Left cardiac atrium (tissue), 4 donors: ENCODE results near the gene MORC3. TPM values are rescaled to one million over a fixed set of nuclear protein-coding genes. Genes with fewer than 3 reads are reported as not detected.
"Not testable (repeated sequence)": the region's sequence is repeated elsewhere in the genome, so short reads cannot be mapped to it uniquely, and the experiment has no call there.

ENCODE experiments used
- ATAC-seq, 2 donors: fragments of 200-7000 bp; cut with Tn5 transposase; one replicate each; pipeline ENCODE4 v1.9.1; 2020; ENCODE audit warnings: mild to moderate bottlenecking in 2 of 2, moderate library complexity in 2 of 2
- DNase-seq: peaks from one replicate; pipeline ENCODE4 v3.0.0-alpha.2; 2020
- intact Hi-C, 2 donors: fragments of 100-400 bp; cut with DNase I; formaldehyde crosslinking; loops; one replicate each; pipeline versions ENCODE4 v1.14.1 to v1.15.1; 2022 to 2023
- long read RNA-seq: library from polyadenylated mRNA; unstranded; transcript quantifications from one replicate; pipeline ENCODE4 v2.0.0, GENCODE V29; 2021
- total RNA-seq, 2 donors: library from RNA; stranded (reverse); fragmentation: NEBNext Ultra II Directional; extraction: Animal tissue kit (Norgen Biotek cat#: 25700); gene quantifications; one replicate each; pipeline ENCODE4 v1.2.1, GENCODE V29; 2021
- donor health status: DM: no; HTN: yes; CAD: no.
- donor health status: DM: no; HTN: yes; CAD: no; lungs with severe emphysema.
- donor health status: DM: yes; HTN: yes; CAD: no.
- donor health status: Dilated cardiomyopathy.

The MORC3 gene, protein sequence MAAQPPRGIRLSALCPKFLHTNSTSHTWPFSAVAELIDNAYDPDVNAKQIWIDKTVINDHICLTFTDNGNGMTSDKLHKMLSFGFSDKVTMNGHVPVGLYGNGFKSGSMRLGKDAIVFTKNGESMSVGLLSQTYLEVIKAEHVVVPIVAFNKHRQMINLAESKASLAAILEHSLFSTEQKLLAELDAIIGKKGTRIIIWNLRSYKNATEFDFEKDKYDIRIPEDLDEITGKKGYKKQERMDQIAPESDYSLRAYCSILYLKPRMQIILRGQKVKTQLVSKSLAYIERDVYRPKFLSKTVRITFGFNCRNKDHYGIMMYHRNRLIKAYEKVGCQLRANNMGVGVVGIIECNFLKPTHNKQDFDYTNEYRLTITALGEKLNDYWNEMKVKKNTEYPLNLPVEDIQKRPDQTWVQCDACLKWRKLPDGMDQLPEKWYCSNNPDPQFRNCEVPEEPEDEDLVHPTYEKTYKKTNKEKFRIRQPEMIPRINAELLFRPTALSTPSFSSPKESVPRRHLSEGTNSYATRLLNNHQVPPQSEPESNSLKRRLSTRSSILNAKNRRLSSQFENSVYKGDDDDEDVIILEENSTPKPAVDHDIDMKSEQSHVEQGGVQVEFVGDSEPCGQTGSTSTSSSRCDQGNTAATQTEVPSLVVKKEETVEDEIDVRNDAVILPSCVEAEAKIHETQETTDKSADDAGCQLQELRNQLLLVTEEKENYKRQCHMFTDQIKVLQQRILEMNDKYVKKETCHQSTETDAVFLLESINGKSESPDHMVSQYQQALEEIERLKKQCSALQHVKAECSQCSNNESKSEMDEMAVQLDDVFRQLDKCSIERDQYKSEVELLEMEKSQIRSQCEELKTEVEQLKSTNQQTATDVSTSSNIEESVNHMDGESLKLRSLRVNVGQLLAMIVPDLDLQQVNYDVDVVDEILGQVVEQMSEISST
- total RNA-seq = 10 to 100 TPM; 19.2 to 20.2 TPM
- long read RNA-seq, full-length matches to known transcripts = 11 of 16 reads
- long read RNA-seq, partial matches to known transcripts = 4 of 16 reads
- long read RNA-seq, other reads (novel, unspliced or antisense) = 1 of 16 reads

DNA sequence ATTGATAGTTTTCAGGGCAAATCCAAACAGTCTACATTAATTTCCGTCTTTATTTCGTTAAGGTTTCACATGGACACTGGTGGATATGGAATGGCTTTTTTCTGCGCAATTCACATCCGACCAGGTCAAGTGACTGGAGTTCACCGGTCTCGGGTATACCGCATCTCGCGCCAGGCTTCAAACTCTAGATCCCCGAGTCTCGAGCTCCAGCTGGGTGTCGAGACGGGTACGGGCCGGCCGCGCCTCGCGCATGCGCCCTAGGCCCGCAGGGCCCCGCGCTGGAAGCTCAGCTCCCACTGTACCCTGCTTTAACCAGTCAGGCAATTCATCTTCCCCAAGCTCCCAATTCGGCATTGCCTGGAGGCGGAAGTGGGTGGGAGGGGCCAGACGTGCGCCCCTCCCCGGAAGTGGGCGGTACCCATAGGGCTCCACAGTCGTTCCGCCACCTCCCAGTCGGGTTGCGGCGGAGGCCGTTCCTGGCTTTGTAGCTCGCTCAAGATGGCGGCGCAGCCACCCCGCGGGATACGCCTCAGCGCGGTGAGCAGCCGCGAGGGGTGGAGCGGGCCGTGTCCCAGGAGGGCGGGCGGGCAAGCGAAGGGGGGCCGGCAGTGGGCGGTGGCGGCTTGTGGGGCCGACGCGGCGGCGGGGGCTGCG lies at the start of gene MORC3:
Gene MORC3, plus strand, starts transcription at position 431 of the 654 bp plus-strand sequence. Its CDS starts 68 bp downstream, at position 499.
- ATAC-seq = peak; percentile 97
- DNase-seq = peak; percentile 98
- intact Hi-C loops = loop anchor here (5.0 to 10.0 kb wide), 2 partner anchors 163 to 175 kb away; partner anchors contain the start of gene DOP1B (in 1 of the 2)

DNA sequence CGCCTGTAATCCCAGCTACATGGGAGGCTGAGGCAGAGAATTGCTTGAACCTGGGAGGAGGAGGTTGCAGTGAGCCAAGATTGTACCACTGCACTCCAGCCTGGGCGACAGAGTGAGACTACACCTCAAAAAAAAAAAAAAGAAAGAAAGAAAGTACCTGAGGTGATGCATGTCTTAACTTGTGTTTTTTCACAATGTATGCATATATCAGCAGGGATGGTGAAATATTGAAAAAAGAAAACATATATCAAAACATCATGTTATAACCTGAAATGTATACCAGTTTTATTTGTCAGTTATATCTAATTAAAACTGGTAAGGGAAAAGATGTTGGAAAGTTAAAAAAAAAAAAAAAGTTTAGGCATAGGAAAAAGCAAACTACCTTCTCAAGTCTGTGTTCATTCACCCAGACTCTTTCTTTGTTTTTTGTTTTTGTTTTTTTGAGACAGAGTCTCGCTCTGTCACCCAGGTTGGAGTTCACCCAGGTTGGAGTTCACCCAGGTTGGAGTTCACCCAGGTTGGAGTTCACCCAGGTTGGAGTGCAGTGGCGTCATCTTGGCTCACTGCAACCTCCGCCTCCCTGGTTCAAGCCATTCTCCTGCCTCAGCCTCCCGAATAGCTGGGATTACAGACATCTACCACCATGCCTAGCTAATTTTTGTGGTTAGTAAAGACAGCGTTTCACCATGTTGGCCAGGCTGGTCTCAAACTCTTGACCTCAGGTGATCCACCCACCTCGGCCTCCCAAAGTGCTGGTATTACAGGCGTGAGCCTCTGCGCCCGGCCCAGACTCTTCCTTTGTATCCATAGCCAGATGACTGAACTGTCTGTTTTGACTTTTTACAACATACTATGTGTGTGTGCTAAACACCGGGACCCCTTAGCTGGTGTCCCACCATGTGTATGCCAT lies 49.0 kb upstream of the MORC3 start:
- ATAC-seq, DNase-seq, intact Hi-C loops: not testable (repeated sequence)

DNA sequence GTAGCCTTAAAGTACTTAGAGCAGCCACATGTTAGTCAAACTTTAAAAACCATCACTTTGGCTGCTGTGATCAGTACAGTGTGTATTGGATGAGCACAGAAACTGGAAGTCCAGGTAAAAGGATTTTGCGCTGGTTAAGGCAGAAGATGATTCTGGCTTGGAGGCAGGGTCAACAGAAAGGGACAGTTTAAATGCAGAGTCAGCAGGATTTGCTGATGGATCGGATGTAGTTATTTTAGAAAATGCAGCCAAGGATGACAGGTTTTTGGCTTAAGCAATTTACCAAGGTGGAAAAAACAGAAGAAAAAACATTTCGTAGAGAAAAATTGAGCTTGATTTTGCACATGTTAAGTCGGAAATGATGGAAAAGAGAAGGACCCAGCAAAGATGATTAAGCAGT lies 45.9 kb upstream of the MORC3 start:
- intact Hi-C loops = no loop called here
- ATAC-seq (no peak), DNase-seq (no peak)

DNA sequence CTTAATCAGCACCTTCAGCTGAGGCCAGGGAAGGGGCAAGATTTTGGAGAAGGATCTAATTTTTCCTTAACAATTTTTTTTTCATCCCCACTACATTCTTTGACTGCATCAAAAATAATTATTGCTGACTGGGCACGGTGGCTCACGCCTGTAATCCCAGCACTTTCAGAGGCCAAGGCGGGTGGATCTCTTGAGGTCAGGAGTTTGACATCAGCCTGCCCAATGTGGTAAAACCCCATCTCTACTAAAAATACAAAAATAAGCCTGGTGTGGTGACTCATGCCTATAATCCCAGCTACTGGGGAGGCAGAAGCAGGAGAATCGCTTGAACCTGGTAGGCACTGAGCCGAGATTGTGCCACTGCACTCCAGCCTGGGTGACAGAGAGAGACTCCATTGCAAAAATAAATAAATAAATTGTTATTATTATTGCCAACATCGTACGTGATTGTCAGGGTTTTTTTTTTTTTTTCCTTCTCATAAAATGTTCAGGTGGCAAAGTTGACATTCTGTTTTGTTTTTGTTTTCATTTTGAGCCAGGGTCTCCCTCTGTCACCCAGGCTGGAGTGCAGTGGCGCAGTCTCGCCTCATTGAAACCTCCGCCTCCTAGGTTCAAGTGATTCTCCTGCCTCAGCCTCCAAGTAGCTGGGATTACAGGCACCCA lies 37.3 kb upstream of the MORC3 start:
- intact Hi-C loops = no loop called here
- no peak for DNase-seq
- ATAC-seq = no peak

DNA sequence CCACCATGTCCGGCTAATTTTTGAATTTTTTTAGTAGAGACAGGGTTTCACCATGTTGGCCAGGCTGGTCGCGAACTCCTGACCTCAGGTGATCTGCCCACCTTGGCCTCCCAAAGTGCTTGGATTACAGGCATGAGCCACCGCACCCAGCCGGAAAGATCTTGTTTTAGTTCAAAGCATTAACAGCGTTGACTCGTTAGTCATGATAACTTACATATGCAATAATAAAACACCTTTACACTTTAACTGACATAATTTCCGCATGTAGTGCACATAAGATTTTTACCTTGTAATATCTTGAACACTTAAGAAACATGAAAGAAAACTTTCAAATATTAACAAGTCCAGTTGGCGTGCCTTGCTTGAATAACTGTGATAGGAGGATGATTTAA lies 36.8 kb upstream of the MORC3 start:
- intact Hi-C loops, DNase-seq, ATAC-seq: not testable (repeated sequence)

DNA sequence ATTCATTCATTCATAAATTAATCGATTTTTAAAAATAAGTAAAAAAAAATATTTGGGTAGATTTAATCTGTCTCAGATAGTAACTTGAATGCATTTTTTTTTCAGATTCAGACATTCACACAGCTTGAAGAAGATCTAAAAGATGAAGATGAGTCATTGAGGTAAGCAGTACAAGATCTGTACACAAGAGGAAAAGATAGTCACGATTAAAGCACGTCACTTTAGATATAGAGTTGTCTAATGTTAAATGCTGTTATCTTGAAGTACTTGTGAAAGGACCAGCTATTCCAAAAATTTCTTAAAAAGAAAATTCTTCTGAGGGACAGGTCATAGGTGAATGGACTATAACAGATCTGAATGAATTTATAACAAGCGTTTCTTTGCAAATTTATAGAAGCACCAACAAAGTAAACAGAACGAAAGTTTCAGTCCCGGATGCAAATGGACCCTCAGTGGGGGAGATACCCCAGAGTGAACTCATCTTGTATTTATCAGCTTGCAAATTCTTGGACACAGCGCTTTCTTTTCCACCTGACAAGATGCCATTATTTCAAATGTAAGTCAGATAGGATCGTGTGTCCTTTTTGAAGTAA lies 31.2 kb upstream of the MORC3 start:
- intact Hi-C loops = no loop called here
- no peak for ATAC-seq

DNA sequence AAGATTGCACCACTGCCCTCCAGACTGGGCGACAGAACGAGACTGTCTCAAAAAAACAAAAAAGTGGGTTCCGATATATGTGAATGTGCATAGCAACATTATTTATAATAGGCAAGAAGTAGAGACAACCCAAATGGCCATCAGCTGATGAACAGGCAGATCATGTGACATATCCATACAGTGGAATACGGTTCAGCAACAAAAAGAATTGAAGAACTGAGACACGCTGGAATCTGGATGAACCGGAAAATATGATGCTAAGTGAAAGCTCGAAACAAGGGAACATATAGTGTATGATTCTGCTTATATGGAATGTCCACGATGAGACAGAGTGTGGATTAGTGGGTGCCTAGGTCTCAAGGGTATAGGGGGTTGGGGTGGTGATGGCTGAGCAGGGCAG lies 28.5 kb upstream of the MORC3 start:
- ATAC-seq (no peak), DNase-seq (no peak)
- intact Hi-C loops = no loop called here

More for the DNA sequence above, 31.2 kb upstream of the MORC3 start:
- no peak for DNase-seq

DNA sequence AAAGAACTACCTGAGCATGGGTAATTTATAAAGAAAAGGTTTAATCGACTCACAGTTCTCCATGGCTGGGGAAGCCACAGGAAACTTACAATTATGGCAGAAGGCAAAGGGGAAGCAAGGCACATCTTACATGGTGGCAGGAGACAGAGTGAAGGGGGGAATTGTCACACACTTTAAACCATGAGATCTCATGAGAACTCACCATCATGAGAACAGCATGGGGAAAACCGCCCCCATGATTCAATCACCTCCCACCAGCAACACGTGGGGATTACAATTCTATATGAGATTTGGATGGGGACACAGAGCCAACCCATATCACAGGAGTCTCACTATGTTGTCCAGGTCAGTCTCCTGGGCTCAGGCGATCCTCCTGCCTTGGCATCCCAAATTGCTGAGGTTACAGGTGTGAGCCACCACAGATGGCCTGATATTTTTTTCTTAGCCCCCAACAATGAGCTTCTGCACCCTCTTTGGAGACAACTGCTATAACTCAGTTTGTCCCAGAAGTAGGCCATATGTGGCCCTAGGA lies 22.5 kb upstream of the MORC3 start:
- intact Hi-C loops = no loop called here
- no peak for DNase-seq
- no peak for ATAC-seq

DNA sequence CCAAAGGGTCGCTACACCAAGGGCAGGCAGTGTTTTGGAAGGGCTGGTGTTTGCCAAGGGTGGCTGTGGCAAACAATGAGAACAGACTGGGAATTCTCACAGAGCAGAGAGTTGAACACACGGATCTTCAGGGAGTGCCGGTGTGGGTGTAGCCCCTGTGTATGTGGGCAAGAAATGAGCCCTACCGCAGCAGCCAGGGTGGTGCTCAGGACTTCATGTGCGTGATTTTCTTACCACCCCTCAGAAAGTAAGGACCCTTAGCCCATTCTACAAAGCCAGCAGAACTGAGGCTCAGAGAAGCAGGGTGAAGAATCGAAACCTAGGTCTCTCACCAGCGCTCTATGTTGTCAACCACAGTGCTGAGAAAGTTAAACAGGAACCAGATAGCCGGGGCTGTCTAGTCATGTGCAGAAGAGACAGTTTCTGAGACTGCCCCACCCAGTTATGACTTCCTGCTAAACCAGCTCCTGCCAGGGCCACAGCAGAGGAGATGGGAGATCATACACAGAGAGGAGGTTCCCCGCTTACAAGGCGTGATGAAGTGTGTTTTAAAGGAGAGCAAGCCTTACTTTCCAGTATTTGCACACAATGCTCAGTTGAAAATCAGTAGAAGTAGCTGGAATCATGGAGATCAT lies 21.9 kb upstream of the MORC3 start:
- intact Hi-C loops = no loop called here
- ATAC-seq = peak; percentile 84 to 94
- DNase-seq = peak; percentile 34

DNA sequence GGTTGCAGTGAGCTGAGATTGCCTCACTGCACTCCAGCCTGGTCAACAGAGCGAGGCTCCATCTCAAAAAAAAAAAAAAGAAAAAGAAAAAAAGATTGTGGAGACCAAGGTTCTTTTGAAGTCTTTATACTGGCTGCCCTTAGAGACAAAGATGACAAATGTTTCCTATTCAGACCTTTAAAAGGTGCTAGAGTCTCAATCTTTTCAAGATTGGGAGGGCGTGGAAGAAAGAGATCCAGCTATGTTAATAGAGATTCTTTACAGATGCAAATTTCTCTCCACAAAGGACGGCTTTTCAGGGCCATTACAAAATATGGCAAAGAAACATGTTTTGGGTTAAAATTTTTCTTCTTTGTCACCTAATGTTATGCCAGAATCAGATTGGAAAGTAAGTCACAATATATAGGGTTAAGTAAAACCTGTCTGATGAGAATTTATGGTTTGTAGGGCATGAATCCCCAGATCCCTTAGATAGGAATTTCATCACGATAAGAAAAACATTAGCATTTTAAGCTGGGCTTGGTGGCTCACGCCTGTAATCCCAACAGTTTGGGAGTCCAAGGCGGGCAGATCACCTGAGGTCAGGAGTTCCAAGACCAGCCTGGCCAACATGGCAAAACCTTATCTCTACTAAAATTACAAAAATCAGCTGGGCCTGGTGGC lies 13.0 kb upstream of the MORC3 start:
- ATAC-seq = no peak
- intact Hi-C loops = no loop called here

DNA sequence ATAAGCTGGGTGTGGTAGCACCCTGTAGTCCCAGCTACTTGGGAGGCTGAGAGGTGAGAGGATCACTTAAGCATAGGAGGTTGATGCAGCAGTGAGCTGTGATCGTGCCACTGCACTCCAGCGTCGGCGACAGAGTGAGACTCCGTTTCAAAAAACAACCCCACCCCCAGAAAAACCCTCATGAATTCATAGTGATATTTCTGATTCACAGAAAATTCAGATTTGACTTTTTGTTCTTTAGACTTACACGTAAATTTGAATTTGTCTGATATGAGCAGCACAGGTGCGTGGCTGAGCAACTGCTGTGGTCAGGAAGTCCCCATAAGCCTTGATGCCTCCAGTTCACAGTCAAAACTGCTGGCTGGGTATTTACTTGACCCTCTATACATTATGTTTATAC lies 10.0 kb upstream of the MORC3 start:
- no peak for ATAC-seq
- intact Hi-C loops = no loop called here
- no peak for DNase-seq

More for the DNA sequence above, 13.0 kb upstream of the MORC3 start:
- no peak for DNase-seq

DNA sequence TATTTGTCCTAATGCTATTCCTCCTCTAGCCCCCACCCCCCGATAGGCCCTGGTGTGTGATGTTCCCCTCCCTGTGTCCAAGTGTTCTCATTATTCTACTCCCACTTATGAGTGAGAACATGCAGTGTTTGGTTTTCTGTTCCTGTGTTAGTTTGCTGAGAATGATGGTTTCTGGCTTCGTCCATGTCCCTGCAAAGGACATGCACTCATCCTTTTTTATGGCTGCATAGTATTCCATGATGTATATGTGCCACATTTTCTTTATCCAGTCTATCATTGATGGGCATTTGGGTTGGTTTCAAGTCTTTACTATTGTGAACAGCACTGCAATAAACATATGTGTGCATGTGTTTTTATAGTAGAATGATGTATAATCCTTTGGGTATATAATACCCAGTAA lies 6.6 kb upstream of the MORC3 start:
- ATAC-seq, DNase-seq, intact Hi-C loops: not testable (repeated sequence)

DNA sequence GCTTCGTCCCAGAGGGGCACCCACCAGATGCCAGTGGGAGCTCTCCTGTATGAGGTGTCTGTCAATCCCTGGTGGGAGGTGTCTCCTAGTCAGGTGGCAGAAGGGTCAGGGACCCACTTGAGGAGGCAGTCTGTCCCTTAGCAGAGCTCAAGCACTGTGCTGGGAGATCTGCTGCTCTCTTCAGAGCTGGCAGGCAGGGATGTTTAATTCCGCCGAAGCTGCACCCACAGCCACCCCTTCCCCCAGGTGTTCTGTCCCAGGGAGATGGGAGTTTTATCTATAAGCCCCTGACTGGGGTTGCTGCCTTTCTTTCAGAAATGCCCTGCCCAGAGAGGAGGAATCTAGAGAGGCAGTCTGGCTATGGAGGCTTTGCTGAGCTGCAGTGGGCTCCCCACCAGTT lies 4.0 kb upstream of the MORC3 start:
- intact Hi-C loops, DNase-seq, ATAC-seq: not testable (repeated sequence)

DNA sequence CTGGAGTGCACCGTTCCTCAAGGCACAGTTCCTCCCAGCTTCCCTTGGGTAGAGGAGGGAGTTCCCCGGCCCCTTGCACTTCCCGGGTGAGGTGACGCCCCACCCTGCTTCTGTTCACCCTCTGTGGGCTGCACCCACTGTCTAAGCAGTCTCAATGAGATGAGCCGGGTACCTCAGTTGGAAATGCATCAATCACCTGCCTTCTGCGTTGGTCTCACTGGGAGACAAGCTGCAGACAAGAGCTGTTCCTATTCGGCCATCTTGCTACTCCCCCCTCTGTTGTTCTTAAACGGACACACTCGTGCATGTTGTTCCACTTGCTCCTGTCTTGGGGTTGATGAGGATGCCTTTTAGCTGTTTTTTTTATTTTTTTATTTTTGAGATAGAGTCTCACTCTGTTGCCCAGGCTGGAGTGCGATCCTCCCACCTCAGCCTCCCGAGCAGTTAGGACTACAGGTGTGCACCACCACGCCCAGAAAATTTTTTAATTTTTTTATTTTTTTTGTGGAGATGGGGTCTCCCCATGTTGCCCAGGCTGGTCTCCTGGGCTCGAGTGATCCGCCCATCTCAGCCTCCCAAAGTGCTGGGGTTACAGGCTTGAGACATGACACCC lies 3.0 kb upstream of the MORC3 start:
- ATAC-seq (no peak), DNase-seq (no peak)
- intact Hi-C loops = no loop called here

DNA sequence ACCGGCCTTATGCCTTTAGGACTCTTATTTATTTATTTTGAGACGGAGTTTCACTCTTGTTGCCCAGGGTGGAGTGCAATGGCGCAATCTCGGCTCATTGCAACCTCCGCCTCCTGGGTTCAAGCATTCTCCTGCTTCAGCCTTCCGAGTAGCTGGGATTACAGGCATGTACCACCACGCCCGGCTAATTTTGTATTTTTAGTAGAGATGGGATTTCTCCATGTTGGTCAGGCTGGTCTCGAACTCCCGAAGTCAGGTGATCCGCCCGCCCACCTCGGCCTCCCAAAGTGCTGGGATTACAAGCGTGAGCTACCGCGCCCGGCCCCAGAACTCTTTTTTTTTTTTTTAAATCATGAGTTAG lies 611 bp upstream of the MORC3 start:
- DNase-seq, intact Hi-C loops, ATAC-seq: not testable (repeated sequence)
